ENCODE data around the gene DLGAP5.

The DLGAP5 gene

DNA sequence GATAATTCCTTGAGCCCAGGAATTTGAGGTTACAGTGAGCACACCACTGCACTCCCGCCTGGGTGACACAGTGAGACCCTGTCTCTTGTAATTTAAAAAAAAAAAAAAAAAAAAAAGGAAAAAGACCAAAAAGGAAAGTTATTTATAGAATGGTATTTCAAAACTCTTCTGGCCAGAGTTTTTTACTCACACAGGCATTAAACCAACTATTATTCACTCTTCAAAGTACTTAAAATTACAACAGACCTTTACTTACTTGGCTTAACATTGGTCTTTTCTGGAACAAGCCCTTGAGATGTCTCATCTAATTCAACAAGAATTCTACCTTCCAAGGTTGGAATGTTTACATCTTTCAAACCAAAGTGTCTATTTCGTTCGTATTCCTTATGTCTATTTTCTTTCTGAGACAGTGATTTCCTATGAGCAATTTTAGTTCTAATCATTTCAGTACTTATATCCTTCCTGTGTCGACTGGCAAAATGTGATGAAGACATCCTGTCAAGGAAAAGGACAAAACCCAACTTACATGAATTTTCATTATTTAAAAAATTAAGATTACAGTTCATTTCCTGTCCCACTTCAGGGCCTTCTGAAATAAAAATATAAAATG, 2.6 kb downstream of the DLGAP5 start:
- no peak for DNase-seq (ENCODE audit: low read depth)

DNA sequence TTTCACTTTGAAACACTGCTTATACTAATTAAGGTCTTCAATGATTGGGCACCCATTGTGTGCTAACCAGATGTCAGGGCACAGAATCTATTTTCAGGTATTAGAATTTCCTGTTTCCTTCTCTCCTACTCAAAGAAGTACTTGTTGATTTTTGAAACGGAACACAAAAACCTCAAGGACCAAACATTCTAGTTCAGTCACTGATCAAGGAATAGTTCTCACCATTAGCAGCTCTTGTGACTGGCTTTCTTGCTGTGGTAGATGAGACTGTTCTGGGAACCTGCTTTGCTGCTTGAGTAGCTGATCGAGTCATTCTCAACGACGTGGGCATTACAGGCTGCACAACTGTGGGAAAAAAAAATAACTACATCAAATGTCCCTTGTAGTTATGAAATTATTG, 11.0 kb downstream of the DLGAP5 start:
- DNase-seq (ENCODE audit: low read depth), result no peak

DNA sequence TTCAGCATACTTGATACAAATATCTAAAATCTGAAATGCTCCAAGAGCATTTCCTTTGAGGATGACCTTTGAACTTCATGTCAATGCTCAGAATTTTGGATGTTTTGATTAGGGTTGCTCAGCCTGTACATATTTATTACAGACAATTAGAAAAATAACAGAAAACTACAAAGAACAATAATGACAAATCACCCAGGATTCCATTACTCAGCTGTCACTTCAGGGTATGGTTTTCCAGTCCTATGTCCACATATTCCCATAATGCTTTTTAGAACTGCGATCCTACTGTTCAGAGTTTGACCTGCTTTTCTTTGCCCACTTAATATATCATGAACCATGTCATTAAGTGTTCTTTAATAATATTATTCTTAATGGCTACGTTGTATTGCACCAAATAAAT, 11.4 kb downstream of the DLGAP5 start:
- DNase-seq (ENCODE audit: low read depth), result no peak

DNA sequence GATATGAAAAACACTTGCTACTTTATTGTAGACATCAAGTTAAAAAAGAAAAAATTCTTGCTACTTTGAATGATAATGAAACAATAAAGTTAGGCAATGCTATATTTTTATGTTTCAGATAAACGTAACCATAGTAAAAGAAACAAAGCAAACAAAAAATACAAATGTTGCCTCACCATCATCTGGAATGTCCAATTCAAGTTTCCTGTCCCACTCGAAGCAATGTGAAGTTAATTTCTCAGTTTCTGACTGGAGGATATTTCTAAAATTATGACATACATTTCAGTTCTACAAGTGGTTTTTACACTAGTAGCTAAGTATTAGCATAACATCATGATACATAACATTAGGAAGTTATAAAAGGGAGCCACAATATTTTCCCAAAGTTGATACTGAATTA, 20.9 kb downstream of the DLGAP5 start:
- no peak for DNase-seq (ENCODE audit: low read depth)

DNA sequence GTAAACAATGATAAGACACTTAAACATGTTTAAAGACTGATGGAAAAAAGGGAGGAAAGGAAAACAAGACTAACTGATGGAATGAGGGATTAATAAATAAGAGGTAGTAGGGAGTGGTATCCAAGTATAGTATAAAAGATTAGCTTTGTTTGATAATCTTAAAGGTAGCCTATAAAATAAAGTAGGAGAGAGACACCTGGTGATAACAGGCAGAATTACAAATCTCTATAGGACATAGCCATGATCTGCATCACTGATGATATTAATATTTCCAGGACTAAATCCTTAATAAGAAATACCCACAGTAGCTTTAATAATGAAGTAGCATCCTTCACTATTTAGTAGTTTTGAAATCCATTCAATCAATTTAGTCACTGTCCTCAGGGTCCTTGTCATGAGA, 30.4 kb downstream of the DLGAP5 start:
- DNase-seq (ENCODE audit: low read depth), result no peak

DNA sequence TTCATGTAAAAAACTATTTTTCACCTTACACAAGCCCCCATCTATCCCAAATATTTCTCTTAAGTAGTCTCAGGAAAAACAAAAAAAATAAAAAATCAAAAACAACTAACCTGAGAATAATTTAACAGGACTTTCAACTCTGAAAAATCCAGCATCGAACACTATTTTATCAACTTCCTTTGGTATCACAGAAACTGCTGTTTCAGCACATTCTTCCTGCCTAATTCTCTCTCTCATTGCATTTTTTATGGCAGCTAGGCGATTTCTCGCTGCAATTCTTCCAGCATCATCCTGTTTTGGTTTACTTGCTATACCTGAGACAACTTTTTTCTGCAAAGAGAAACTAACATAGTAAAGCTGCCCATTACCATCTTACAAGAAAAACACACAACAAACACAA, 33.0 kb downstream of the DLGAP5 start:
- DNase-seq (ENCODE audit: low read depth), result no peak

DNA sequence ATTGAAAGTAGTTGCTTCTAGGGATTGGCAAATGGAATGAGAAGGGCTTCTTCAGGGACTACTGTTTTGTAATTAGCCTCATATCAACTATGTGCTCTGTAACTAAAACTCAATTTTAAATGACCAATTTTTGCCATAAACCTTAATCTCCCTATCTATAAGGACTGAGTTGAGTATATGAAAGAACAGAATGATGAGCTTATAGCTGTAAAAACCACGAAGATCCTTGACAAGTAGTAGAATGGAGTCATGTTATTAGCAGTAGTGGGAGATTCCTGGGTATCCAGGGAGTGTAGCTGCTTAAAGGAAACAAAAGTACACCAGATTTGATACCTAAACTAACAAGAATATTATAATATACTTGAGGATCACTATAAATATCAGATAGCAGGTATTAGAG, 34.3 kb downstream of the DLGAP5 start:
- DNase-seq (ENCODE audit: low read depth), result no peak

DNA sequence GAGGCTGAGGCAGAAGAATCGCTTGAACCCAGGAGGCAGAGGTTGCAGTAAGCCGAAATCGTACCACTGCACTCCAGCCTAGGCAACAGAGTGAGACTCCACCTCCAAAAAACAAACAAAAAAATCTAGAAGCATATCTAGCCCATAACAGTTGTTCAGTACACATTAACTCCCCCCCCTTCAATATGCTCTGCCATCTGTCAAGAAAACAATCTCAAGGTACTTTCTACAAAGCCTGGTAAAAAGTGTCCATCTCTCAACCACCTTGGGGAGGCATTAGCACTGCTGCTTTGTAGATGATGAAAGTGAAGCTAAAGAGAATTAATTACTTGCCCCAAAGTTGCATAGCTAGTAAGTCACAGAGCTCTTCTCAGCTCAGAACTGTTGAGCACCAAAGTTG, 37.4 kb downstream of the DLGAP5 start:
- no peak for DNase-seq (ENCODE audit: low read depth)

DNA sequence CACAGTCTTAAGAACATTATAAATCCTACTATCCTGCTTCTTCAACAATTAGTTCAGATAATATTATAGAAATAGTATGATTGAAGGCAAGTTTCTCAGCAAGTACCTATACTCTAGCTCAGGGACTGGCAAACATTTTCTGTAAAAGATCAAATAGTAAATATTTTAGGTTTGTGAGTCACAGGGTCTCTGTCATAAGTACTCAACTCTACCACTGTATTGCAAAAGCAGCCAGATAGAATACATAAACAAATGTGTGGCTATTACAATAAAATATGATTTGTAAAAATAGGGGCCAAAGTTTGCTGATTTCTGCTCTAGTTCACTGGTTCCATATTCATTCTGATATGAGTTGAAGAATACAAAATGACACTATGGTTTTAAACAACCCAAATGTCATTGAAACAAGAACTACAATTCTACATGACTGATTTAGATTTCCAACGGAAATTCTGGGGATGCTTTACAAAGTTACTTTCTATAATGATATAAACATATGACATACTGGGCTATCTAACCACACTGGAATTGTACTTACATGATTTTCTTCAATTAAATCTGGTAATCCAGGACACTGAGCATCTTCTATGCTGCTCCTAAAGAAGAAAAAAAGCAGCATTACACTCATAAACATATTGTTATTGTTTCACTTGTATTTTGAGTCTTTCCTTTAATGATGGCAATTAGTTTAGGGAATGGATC, 39.2 kb downstream of the DLGAP5 start:
- no peak for DNase-seq (ENCODE audit: low read depth)

DNA sequence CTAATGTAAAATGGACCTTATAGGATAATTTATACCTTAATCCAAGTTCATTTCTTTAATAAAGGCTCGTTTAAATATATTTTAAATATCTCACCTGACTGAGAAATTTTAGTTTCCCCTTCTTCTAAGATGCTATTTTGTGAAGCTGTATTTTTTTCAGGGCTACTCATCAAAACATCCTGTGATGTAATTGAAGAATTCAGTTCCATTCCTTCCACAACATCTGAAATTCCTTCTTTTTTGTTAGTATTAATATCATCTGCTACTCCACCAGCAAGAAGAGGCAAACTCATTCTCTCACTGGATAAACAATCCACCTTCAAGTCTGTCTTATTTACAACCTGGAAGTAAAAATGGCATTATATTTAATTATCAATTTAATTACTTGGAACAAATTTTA, 39.8 kb downstream of the DLGAP5 start:
- DNase-seq (ENCODE audit: low read depth), result no peak

DNA sequence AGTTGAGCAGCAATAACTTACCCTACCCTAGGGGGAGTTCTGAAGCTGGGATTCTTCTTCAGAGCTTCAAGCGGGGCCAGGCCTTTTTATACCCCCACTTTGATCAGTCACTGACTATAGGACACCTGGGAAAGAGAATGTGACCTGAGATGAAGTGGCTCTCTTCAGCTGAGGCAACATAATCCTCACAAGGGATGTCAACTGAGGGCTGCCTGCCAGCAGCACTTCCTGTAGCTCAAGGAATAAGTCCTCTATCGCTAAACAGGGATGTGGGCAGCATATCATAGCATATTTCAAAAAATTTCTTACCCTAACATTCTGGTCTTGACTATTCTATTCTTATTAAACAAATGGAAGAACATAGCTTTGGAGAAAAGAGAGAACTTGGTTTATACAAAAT, 45.0 kb downstream of the DLGAP5 start:
- no peak for DNase-seq (ENCODE audit: low read depth)

DNA sequence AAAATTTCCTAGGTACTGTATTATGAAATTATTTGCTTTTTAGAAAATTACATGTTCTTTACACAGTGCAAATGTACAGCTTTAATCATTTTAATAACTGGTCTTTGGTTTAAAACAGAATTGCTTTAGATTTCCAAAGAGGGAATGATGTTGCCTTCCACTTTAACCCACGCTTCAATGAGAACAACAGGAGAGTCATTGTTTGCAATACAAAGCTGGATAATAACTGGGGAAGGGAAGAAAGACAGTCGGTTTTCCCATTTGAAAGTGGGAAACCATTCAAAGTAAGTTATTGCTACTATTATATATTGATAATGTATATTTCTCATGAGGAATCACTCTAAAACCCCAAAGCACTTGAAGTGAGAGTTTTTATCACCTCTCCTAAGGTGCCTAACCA, 48.9 kb downstream of the DLGAP5 start:
- DNase-seq (ENCODE audit: low read depth), result no peak

DNA sequence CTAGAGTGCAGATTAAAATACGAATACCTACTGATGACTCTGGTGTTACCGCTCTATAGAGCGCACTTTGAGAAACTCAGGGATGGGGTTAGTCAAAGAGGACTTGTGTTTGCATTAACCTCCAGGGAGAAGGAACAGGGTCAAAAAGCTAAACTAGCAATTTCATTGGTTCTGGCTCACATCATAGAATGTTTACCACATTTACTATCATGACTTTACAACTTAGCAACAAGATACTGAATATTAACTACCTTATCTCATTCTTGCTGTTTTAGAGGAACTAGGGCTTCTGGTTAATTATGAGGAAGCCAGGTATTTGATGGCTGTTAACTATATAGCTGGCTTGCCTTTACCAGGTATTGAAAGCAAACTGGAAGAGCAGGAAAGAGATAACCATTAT, 49.6 kb downstream of the DLGAP5 start:
- DNase-seq (ENCODE audit: low read depth), result no peak

DNA sequence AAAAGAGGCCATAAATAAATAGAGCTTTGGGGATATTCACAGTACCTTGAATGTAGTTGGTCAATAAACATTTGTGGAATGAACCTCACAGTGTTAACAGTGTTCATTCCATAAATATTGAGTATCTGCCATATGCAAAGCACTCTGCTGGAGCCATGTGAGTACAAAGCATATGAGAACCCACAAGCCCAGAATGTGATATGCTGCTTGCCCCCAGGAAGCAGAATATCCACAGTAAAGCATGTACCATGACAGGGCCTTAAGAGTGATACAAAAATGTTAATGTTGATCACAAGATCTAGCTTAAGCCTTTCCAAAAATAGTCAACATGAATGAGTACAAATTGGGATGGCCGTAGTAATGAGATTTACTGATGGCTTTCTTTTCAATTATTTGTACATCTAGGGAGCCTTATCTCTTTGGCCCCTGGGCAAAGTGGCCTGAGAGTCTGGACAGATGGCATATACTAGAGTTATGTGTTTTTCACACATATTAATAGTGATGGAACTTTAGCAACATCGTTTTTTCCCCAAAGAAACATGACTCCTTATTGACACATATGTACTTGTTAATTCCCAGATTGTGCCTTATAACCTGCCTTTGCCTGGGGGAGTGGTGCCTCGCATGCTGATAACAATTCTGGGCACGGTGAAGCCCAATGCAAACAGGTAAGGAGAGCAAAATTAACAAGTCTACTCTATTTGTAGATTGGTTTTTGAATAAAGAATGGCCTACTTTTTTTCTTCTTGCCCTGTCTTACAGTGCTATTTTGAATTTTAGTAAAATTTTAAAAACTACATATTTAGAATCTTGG, 51.5 kb downstream of the DLGAP5 start:
- DNase-seq (ENCODE audit: low read depth), result no peak

DNA sequence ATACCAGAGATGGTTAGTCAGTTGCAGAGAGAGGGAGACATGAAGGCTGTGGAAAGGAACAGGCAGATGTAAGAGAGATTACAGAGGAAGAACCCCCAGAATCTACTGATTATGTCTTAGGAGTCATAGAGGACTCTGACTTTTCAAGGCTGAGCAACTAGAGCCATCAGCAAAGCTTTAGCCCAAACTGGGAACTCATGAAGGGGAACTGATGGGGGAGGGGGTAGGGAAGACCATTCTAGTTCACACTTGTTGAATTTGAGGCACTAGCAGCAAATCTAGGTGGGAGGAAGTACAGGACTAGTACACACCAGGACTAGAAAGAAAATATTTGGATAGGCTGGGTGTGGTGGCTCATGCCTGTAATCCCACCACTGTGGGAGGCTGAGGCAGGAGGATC, 52.2 kb downstream of the DLGAP5 start:
- no peak for DNase-seq (ENCODE audit: low read depth)

DNA sequence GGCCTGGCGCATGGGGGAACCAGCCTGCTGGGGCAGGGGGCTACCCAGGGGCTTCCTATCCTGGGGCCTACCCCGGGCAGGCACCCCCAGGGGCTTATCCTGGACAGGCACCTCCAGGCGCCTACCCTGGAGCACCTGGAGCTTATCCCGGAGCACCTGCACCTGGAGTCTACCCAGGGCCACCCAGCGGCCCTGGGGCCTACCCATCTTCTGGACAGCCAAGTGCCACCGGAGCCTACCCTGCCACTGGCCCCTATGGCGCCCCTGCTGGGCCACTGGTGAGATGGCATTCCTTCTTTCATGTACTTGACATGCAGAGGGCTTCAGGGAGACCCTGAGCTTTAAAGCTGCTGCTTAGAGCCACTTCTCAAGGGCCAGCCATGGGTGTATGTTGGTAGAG, 53.3 kb downstream of the DLGAP5 start:
- DNase-seq (ENCODE audit: low read depth), result no peak

DNA sequence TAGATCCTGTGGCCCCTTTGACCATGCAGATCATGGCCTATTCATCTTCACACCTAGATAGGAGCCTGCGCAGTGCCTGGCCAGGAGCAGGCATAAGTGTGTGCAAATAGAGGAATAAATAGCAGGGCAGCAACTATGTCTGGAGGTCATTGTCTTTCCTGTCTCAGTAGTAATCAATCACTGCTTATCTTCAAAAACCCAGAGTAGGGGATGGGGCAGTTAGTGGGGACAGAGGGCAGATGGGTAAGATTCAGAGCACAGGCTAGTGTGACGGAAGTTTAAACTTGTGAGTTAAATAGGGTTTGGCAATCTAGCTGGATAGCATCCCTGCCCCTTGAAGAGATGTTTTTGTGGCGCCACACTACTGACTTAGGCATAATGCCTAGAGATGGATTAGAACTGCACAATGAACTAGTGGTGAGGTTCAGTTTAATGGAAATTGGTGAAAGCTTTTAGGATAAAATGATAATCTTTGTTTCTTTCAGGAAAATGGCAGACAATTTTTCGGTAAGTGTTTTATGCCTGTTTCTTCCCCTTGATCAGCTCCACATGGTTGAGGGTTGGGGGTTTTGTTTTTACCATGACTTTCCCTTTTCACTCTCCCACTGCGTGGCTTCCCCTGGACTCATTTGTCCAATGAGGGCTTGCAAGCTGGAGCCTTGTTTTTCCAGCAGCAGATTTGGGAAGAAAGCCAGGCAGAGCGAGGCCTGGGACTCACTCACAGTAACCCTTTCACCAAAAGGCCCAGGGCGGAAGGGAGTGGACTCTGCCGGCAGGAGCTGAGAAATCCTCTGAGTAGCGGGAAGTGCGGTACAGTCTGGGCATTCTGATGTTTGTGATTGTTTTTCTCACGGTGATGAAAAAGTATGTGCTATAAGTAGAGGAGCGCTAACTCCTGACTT, 54.2 kb downstream of the DLGAP5 start:
- DNase-seq (ENCODE audit: low read depth), result no peak

DNA sequence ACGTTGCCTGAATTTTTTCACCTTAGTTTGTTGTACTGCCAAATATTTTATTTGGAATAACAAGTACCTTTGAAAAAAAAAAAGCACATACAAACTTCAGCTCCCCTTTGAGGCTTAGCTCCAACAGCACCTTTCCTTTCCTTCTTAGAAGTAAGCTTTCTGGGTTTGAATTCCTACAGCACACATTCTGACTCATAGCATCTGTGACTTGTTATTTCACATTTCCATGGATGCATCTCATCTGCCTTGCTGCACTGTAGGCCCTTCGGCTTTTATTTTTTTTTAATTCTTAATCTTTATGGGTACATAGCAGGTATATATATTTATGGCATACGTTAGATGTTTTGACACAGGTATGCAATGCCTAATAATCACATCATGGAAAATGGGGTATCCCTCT, 55.1 kb downstream of the DLGAP5 start:
- DNase-seq (ENCODE audit: low read depth), result no peak

DNA sequence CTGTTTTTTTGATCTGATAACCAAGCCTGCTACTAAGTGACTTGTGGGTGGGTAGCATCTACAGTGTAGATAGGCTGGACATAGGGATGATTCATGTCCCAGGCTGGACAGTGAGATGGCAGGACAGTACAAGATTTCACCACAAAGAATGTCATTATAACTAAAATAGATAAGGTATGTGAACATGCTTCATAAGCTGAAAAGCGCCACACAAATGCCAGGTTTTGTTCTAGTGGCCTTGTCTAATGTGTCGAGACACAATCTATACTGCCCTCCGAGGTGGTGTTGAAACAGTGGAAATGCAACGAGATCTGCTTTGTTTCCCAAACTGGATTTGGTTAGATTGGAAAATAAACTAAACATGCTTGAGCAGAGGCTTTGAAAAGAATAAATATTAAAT, 58.0 kb downstream of the DLGAP5 start:
- DNase-seq (ENCODE audit: low read depth), result no peak

DNA sequence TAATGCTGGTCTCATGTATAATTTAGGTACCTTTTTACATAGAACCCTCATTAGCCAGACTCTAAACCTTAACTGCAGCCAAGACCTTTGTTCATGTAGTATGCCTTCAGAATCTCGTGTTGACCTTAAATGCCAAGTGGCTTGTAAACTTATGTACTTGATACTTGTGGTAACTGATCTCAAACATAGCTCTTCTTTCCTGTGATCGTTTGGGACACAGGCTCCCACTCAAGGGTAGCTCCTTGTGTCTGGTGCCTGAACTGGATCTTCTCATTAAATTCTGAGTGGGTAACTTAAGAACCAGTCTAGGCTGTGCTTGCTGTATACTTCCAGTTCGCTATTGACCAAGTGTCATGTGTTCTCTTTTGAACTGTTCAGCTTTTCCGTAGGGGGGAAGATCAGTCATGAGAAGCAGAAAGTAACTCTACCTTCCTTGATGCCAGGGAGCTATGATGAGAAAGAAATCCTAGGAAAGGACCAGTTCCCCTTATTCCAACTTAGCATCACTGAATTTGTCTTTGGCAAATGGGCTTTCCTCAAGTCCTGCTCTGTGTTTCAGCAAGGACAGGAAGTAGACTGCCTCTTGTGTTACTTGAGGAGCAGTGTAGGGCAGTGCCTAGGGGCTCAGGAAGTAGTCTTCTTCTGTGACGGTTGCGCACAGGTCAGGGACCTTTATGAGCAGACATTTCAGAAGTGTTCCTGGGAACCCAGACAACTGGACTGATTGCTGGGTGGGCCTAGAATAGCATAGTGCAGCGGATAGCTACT, 59.8 kb downstream of the DLGAP5 start:
- no peak for DNase-seq (ENCODE audit: low read depth)

DNA sequence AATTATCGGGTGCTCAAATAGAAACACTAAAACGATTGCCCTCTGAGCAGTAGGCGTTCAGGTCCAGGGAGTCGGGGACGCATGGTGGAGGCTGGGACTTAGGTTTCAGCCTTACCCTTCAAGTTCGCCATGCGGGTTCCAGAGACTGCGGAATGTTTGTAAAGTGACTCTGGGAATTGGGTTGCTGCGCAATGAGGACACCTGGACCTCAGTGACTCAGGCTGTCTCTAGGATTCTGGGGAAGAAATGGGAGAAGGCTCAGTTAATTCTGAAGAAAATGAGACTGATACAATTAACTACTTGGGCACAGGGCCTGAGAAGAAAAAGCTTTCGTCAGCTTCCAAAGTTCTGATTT, 61.2 kb downstream of the DLGAP5 start:
- DNase-seq (ENCODE audit: low read depth), result no peak

All from stimulated activated CD8-positive, alpha-beta memory T cell treated with anti-CD3 and anti-CD28 coated beads, Interleukin-4, amount 100 ng/mL, for 24 hours (primary cell).